Epithelial cell of esophagus (primary cell): ENCODE results near the gene ZBTB16.
"Not testable (repeated sequence)": the region's sequence is repeated elsewhere in the genome, so short reads cannot be mapped to it uniquely, and the experiment has no call there.

ENCODE experiments used
- DNase-seq: peaks from one replicate; pipeline ENCODE4 v3.0.0; 2010; ENCODE audit warnings: low read depth
- H3K4me3 ChIP-seq: 2 replicates; pipeline ENCODE4 v1.5.1; 2011; ENCODE audit warnings: mild to moderate bottlenecking, low read length, control low read depth
- CTCF ChIP-seq: IDR thresholded peaks from 2 replicates; pipeline ENCODE4 v1.5.1; 2011; ENCODE audit warnings: low read depth, mild to moderate bottlenecking, low read length, control low read depth, inconsistent platforms; ENCODE audit not compliant: insufficient read depth; ENCODE audit errors: missing control alignments

ZBTB16 gene

DNA sequence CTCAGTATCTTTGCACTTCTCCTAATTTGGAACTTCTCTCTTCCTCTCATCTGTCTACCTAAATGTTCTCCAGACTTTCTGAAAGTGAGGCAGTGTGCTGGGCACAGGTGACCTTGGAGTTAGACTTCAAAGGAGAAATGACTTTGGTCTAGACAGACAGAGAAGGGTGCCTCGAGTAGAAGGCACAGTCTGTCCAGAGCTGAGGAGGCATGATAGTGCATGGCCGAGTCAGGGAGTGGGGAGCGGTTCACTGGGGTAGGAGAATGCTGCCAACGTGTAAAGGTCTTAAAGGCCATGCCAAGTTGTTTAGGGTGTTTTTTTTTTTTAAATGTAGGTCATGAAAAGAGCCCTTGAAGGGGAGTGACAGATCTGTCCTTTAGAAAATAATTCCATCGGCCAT, 17.3 kb upstream of the ZBTB16 start:
- no peak for DNase-seq
- TF ChIP-seq CTCF = no peak
- no peak overlapping the region for H3K4me3 ChIP-seq

DNA sequence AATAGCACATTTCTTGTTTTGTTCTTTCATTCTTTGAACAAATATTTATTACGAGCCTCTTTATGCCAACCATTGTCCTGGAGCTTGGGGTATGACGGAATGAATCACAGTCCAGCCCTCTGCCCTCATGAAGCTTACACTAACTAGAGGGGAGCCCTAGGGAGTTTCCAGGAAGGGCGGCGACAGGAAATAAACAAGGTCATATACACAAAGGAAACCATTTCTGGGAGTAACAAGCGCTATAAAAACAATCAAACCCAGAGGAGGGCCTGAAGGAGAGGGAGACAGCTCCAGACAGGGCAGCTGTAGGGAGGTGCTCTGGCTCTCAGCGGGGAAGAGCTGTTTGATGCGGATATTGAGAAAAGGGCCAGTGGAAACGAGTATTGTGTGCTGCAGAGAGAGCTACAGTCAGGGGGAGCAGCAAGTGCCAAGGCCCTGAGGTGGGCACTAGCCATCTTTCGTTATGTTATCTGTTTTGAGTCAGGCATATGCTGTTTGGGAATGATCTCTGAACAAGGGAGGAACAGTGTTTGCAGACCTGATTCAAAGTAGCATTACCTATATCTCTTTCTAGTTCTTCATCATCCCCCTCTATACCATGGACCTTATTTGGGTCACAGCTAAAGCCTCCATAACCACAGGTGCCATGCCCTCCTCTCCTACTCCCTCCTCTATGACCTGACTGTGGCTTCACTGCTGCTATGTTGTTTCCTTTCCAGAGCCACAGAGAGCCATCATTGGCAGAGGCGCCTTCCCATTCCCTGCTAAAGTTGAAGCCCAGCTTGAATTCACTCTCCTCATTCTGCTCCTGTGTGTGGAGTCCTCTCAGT, 15.3 kb upstream of the ZBTB16 start:
- DNase-seq = no peak
- TF ChIP-seq CTCF = no peak
- H3K4me3 ChIP-seq = no peak overlapping the region

GRCh38 chr11:114047327-114047726, 12.2 kb upstream of the ZBTB16 start:
- no peak for DNase-seq
- TF ChIP-seq CTCF = no peak
- no peak overlapping the region for H3K4me3 ChIP-seq

DNA sequence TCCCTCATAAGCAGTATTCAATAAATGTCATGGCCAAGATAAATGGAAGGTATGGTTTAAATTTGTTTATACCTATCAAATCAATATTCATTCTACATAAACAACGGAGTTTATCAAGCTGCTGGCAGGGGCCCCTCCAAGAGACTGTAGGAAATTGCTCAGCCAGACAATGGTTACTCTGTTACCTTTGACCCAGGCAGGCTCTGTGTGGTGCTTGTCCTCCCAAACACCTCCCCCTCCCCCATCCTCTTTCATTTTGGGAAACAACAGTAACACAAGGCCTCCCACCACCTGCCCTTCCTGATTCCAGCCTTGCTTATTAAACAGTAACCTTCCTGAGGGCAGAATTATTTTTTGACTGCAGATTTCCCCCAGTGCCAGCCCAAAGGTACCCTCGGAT, 10.5 kb upstream of the ZBTB16 start:
- DNase-seq = no peak
- no peak overlapping the region for H3K4me3 ChIP-seq
- TF ChIP-seq CTCF = no peak

DNA sequence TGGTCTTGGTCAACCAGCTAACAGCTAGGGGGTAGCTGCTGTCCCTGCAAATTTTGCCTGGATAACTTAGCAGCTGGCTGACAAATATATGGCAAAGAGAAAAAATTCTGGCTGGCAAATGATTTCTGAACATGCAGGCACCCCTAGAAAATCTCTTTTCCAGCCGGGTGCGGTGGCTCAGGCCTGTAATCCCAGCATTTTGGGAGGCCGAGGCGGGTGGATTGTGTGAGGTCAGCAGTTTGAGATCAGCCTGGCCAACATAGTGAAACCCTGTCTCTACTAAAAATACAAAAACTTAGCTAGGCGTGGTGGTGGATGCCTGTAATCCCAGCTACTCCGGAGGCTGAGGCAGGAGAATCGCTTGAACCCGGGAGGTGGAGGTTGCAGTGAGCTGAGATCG, 9.7 kb upstream of the ZBTB16 start:
- not testable (repeated sequence) for DNase-seq

DNA sequence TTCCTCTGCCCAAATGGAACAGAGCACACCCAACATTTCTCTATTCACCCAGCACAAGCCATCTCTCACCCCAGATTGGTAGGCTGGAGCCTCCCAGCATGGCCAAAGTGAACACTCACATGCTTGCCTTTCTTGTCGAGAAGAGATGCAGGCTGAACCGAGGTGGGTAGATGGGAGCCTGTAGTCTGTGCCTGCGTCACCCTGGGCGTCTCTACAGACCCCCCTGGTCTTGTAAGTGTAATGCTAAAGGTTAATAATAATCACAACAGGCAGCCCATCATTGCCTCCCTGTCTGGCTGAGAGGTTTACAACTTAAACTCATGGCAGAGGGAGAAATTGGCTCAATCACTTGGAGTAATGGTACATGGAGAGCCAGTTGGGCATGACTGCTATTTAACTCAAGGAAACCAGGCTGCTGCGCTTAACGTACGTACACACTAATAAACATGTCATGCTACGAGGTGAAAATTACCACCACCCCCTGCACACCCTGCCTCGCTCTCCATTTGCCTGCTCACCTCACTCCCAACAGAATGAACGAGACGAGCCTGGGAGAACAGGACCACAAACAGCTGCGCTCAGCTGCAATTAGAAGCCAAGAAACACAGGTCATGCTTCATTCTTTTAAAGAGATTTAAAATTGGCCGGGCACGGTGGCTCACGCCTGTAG, 9.1 kb upstream of the ZBTB16 start:
- DNase-seq = no peak
- no peak overlapping the region for H3K4me3 ChIP-seq
- TF ChIP-seq CTCF = no peak

More for the DNA sequence above, 9.7 kb upstream of the ZBTB16 start:
- not testable (repeated sequence) for H3K4me3 ChIP-seq

DNA sequence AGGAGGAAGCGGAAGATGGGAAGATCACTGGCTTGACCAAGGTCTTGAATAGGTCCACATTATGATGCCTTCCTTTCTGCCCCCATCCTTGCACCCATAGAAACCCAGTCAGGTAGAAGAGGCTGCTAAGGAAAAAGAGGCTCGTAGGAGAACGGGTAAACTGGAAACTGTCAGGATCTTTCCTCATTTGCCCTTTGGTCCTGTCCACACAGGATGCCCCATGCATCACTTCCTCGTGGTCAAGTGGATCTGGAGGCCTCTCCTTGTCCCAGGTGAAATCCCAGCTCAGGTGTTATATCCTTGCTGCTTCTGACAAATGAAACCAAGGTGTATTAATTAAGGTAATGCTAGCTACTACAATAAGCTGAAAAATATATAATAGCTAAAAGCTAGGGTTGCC, 8.0 kb upstream of the ZBTB16 start:
- H3K4me3 ChIP-seq = no peak overlapping the region
- TF ChIP-seq CTCF = no peak

More for the DNA sequence above, 8.0 kb upstream of the ZBTB16 start:
- DNase-seq = no peak
